Measurements from ENCODE around the gene SAXO2. TPM values are rescaled to one million over a fixed set of nuclear protein-coding genes. Genes with fewer than 3 reads are reported as not detected.
A peak's percentile ranks its signal among the peaks of the same experiment; 100 is the strongest.

The SAXO2 gene
- total and polyA plus RNA-seq, 2 of the 8 experiments (the other 6 are each of a cell fraction or from before 2014, with no cell fraction given): 3.1 TPM

DNA sequence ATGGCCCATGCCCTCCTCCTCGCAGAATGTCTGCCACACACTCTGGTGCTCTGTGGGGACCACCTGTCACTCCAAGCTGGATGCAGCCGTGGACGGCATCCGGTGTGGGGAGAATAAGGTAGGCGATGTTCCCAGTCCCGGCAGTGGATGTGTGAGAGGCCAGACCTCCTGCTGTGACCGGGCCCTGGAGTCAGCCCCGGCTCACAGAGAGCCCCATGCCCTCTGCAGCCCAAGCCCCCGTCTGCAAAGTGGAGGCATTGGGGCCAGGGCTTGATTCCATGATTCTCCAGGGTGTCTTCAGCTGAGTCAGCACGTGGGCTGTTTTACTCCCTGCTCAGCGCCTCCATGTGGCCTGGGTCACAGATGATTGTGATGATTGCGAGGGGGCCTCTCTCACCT is 54.5 kb downstream of the SAXO2 start:
- no peaks in the 10 kb centered on the region for H3K9me3 ChIP-seq (ENCODE audit: insufficient read depth in 2 of 2, low read depth in 1 of 2, low read length in 1 of 2)
- H3K14ac ChIP-seq (ENCODE audit: insufficient read length): no peak overlapping the region
- 91% methylated on average over 11 of the region's 12 CpGs; no CpG with 5 or more reads in 1 of the 2 experiments for WGBS, 2 experiments (ENCODE audit: extremely low coverage in 1 of 2, insufficient coverage in 1 of 2, insufficient read length in 1 of 2, insufficient replicate concordance in 2 of 2, low coverage in 1 of 2, low lambda C conversion rate in 2 of 2, missing lambda C conversion rate in 1 of 2)
- no peak overlapping the region for H4K5ac ChIP-seq (ENCODE audit: insufficient read length, low read depth, low read length)
- no peak overlapping the region for H4K91ac ChIP-seq (replicated peaks; ENCODE audit: insufficient read length, low read length)
- H3K27ac ChIP-seq (ENCODE audit: low read depth, low read length): no peak overlapping the region
- TF ChIP-seq POLR2AphosphoS5 (IDR thresholded peaks at IDR 0.05; ENCODE audit: low read depth, low read length) (no peak), CTCF (IDR thresholded peaks at IDR 0.05; ENCODE audit: control extremely low read depth in 1 of 3, insufficient read depth in 1 of 3, low read depth in 1 of 3, low read length in 3 of 3) (peak in 1 of 3 experiments; percentile 3; a peak in 1 of 4 replicates), ZNF274 (IDR thresholded peaks at IDR 0.05; ENCODE audit: borderline replicate concordance, extremely low read depth, low read length) (no peak), KDM5A (IDR thresholded peaks at IDR 0.05; ENCODE audit: low read length) (no peak), MAFK (IDR thresholded peaks at IDR 0.05; ENCODE audit: low read depth, low read length) (peak; percentile 67; the same call in 1 of the 2 replicates), CTBP2 (IDR thresholded peaks at IDR 0.05; ENCODE audit: borderline replicate concordance, insufficient read depth, insufficient read length, low read length) (no peak), MAX (IDR thresholded peaks at IDR 0.05) (no peak), CHD1 (IDR thresholded peaks at IDR 0.05; ENCODE audit: low read depth, low read length) (no peak), SP1 (IDR thresholded peaks at IDR 0.05; ENCODE audit: low read depth, low read length) (no peak), KDM1A (IDR thresholded peaks at IDR 0.05; ENCODE audit: borderline replicate concordance, low read length) (no peak)
- no peak overlapping the region for H3K9ac ChIP-seq (replicated peaks in 1 of 4; ENCODE audit: extremely low read depth in 1 of 4, low read depth in 3 of 4, low read length in 3 of 4)
- no peaks in the 10 kb centered on the region; a peak in 1 of 7 replicates for H3K4me1 ChIP-seq (replicated peaks in 1 of 4; ENCODE audit: control insufficient read depth in 3 of 4, insufficient read depth in 4 of 4, low read length in 3 of 4)
- no peaks in the 10 kb centered on the region for H3K36me3 ChIP-seq (ENCODE audit: control insufficient read depth in 2 of 4, insufficient read depth in 4 of 4, low read length in 3 of 4)
- H4K8ac ChIP-seq (ENCODE audit: extremely low read depth, insufficient read depth, low read length): no peak overlapping the region
- no peak overlapping the region for H3K18ac ChIP-seq (ENCODE audit: extremely low read depth, low read length)
- no peak overlapping the region for H2BK5ac ChIP-seq (ENCODE audit: low read depth, low read length)
- CTCF ChIA-PET (ENCODE audit: partially characterized antibody): interaction anchor here (1.2 kb wide), 1 partner anchor 11 kb away, joined by 3 read pairs; no protein-coding TSS in a partner anchor
- H2BK15ac ChIP-seq (ENCODE audit: low read length): no peak overlapping the region
- H4K20me1 ChIP-seq (replicated peaks in 1 of 2; ENCODE audit: control insufficient read depth in 1 of 2, insufficient read depth in 2 of 2, low read length in 2 of 2): no peaks in the 10 kb centered on the region
- H3K23ac ChIP-seq (ENCODE audit: insufficient read length): no peak overlapping the region
- no peak overlapping the region for H2BK20ac ChIP-seq (ENCODE audit: low read length)
- H3K23me2 ChIP-seq (ENCODE audit: low read depth, low read length): no peaks in the 10 kb centered on the region; the same call in 1 of the 2 replicates
- no peak overlapping the region for H3K4ac ChIP-seq (replicated peaks; ENCODE audit: insufficient read length, low read depth, low read length)
- H2AFZ ChIP-seq (ENCODE audit: low read length): no peak overlapping the region
- no peak overlapping the region for H3K4me3 ChIP-seq (ENCODE audit: extremely low read depth in 1 of 4, insufficient read depth in 2 of 4, low read depth in 3 of 4, low read length in 4 of 4)
- no peak overlapping the region for H2AK5ac ChIP-seq (ENCODE audit: low read depth, low read length)
- FAIRE-seq (no peak), DNase-seq (ENCODE audit: low read depth in 1 of 2, low spot score in 2 of 2) (no peak)
- no peaks in the 10 kb centered on the region; a peak in 1 of 7 replicates for H3K27me3 ChIP-seq (replicated peaks in 1 of 4; ENCODE audit: control insufficient read depth in 3 of 4, extremely low read depth in 1 of 4, insufficient read depth in 3 of 4, low read length in 3 of 4)
- H2BK120ac ChIP-seq (replicated peaks; ENCODE audit: low read depth, low read length): no peak overlapping the region
- H3K79me1 ChIP-seq (ENCODE audit: low read depth, low read length): no peaks in the 10 kb centered on the region
- H2BK12ac ChIP-seq (ENCODE audit: low read depth, low read length): no peak overlapping the region
- no peak overlapping the region for H3K56ac ChIP-seq (replicated peaks; ENCODE audit: insufficient read length, low read depth, low read length)
- H3K79me2 ChIP-seq (ENCODE audit: control insufficient read depth in 1 of 2, insufficient read depth in 2 of 2, low read length in 2 of 2): no peaks in the 10 kb centered on the region
- H3K4me2 ChIP-seq (ENCODE audit: insufficient read depth in 1 of 2, low read depth in 2 of 2, low read length in 2 of 2): no peak overlapping the region
- POLR2A ChIA-PET (ENCODE audit: partially characterized antibody): no interaction called here
